Glutamatergic neuron (in vitro differentiated cells): Measurements from ENCODE around the gene SLC7A1. TPM values are rescaled to one million over a fixed set of nuclear protein-coding genes. Genes with fewer than 3 reads are reported as not detected.

Experiments
- DNase-seq: peaks from one replicate; pipeline ENCODE4 v3.0.0; 2022
- H3K27ac Mint-ChIP-seq: one replicate; pipeline ENCODE4 v1.8.0; 2020; ENCODE audit warnings: mild to moderate bottlenecking, mixed read lengths, inconsistent platforms; ENCODE audit not compliant: unreplicated experiment
- H3K27me3 Mint-ChIP-seq: one replicate; pipeline ENCODE4 v1.8.0; 2020; ENCODE audit warnings: mild to moderate bottlenecking, moderate library complexity, mixed read lengths, inconsistent platforms; ENCODE audit not compliant: unreplicated experiment
- H3K36me3 Mint-ChIP-seq: one replicate; pipeline ENCODE4 v1.8.0; 2020; ENCODE audit warnings: mild to moderate bottlenecking, mixed read lengths, inconsistent platforms; ENCODE audit not compliant: unreplicated experiment
- H3K4me1 Mint-ChIP-seq: one replicate; pipeline ENCODE4 v1.8.0; 2020; ENCODE audit warnings: mild to moderate bottlenecking, low read depth, mixed read lengths, inconsistent platforms; ENCODE audit not compliant: unreplicated experiment
- H3K4me3 Mint-ChIP-seq: one replicate; pipeline ENCODE4 v1.8.0; 2020; ENCODE audit warnings: mild to moderate bottlenecking, mixed read lengths, inconsistent platforms; ENCODE audit not compliant: unreplicated experiment
- H3K9me3 Mint-ChIP-seq: one replicate; pipeline ENCODE4 v1.8.0; 2020; ENCODE audit warnings: mild to moderate bottlenecking, moderate library complexity, mixed read lengths, inconsistent platforms; ENCODE audit not compliant: unreplicated experiment
- CTCF ChIP-seq: fragments of 200-600 bp; sonication (generic); IDR thresholded peaks from one replicate; pipeline ENCODE4 v1.5.0; 2021; ENCODE audit not compliant: partially characterized antibody, unreplicated experiment
- total RNA-seq: library from RNA; stranded (reverse); fragmentation: NEBNext Ultra II Directional; extraction: Animal tissue kit (Norgen Biotek cat#: 25700); gene quantifications from one replicate; pipeline ENCODE4 v1.2.1, GENCODE V29; 2021; ENCODE audit not compliant: unreplicated experiment

The SLC7A1 gene
- total RNA-seq, 1 donor from 2014 or later = 89.8 TPM

GRCh38 chr13:29520671-29521070 lies 74.8 kb downstream of the SLC7A1 start:
- H3K27ac Mint-ChIP-seq = no peak overlapping the region
- H3K27me3 Mint-ChIP-seq = peaks cover 7% of the 10 kb centered on the region
- peaks cover 6% of the 10 kb centered on the region for H3K36me3 Mint-ChIP-seq
- peaks cover 3% of the 10 kb centered on the region for H3K9me3 Mint-ChIP-seq
- DNase-seq = no peak
- H3K4me1 Mint-ChIP-seq = no peaks in the 10 kb centered on the region
- no peak for TF ChIP-seq CTCF
- H3K4me3 Mint-ChIP-seq = no peak overlapping the region

- DNase-seq = no peak
- TF ChIP-seq CTCF = no peak
- peaks cover 1% of the 10 kb centered on the region for H3K4me1 Mint-ChIP-seq
- peaks cover 7% of the 10 kb centered on the region for H3K27me3 Mint-ChIP-seq
- H3K4me3 Mint-ChIP-seq = no peak overlapping the region
- no peak overlapping the region for H3K27ac Mint-ChIP-seq
- H3K9me3 Mint-ChIP-seq = peaks cover 3% of the 10 kb centered on the region
- H3K36me3 Mint-ChIP-seq = peaks cover 6% of the 10 kb centered on the region
Measured at GRCh38 chr13:29519921-29520320, 75.6 kb downstream of the SLC7A1 start.

GRCh38 chr13:29516880-29517279 lies 78.6 kb downstream of the SLC7A1 start:
- H3K27me3 Mint-ChIP-seq = peaks cover 14% of the 10 kb centered on the region
- peaks cover under 1% of the 10 kb centered on the region for H3K36me3 Mint-ChIP-seq
- H3K27ac Mint-ChIP-seq = no peak overlapping the region
- H3K4me3 Mint-ChIP-seq = no peak overlapping the region
- no peak for DNase-seq
- H3K4me1 Mint-ChIP-seq = peaks cover 17% of the 10 kb centered on the region
- H3K9me3 Mint-ChIP-seq = peaks cover 10% of the 10 kb centered on the region
- no peak for TF ChIP-seq CTCF

GRCh38 chr13:29516012-29516411 lies 79.5 kb downstream of the SLC7A1 start:
- H3K27me3 Mint-ChIP-seq = peaks cover 14% of the 10 kb centered on the region
- H3K9me3 Mint-ChIP-seq = peaks cover 14% of the 10 kb centered on the region
- TF ChIP-seq CTCF = no peak
- no peaks in the 10 kb centered on the region for H3K36me3 Mint-ChIP-seq
- H3K4me1 Mint-ChIP-seq = peaks cover 25% of the 10 kb centered on the region
- H3K27ac Mint-ChIP-seq = no peak overlapping the region
- DNase-seq = no peak
- no peak overlapping the region for H3K4me3 Mint-ChIP-seq

GRCh38 chr13:29515372-29515771 lies 80.1 kb downstream of the SLC7A1 start:
- Mint-ChIP-seq H3K36me3 (no peaks in the 10 kb centered on the region), H3K4me3 (no peak overlapping the region), H3K9me3 (peaks cover 14% of the 10 kb centered on the region), H3K4me1 (peaks cover 26% of the 10 kb centered on the region), H3K27ac (no peak overlapping the region), H3K27me3 (peaks cover 15% of the 10 kb centered on the region)
- DNase-seq = no peak
- TF ChIP-seq CTCF = no peak
